Osteoblast (primary cell): ENCODE measurements around the gene ALDH8A1. TPM values are rescaled to one million over a fixed set of nuclear protein-coding genes. Genes with fewer than 3 reads are reported as not detected.

ENCODE experiments used
- DNase-seq: peaks from one replicate; pipeline ENCODE4 v3.0.0; 2011; ENCODE audit warnings: low spot score, mixed read lengths; ENCODE audit not compliant: insufficient read length; ENCODE audit errors: missing footprints
- H2AFZ ChIP-seq: 2 replicates; pipeline ENCODE4 v1.6.0; 2011; ENCODE audit warnings: mild to moderate bottlenecking, low read length
- H3K27ac ChIP-seq: 2 replicates; pipeline ENCODE4 v1.5.1; 2011; ENCODE audit warnings: mild to moderate bottlenecking, low read depth, low read length, moderate library complexity
- H3K27me3 ChIP-seq: 2 replicates; pipeline ENCODE4 v1.6.0; 2012; ENCODE audit warnings: mild to moderate bottlenecking, control low read depth, inconsistent platforms, low read length, moderate library complexity; ENCODE audit not compliant: insufficient read depth
- H3K36me3 ChIP-seq: 2 replicates; pipeline ENCODE4 v1.5.1; 2011; ENCODE audit warnings: mild to moderate bottlenecking, low read length, control low read depth, moderate library complexity; ENCODE audit not compliant: insufficient read depth
- H3K4me1 ChIP-seq: 2 replicates; pipeline ENCODE4 v1.5.1; 2011; ENCODE audit warnings: mild to moderate bottlenecking, low read length, control low read depth, moderate library complexity; ENCODE audit not compliant: insufficient read depth
- H3K4me2 ChIP-seq: 2 replicates; pipeline ENCODE4 v1.6.0; 2011; ENCODE audit warnings: mild to moderate bottlenecking, low read length; ENCODE audit not compliant: insufficient read depth
- H3K4me3 ChIP-seq: fragments of 200-600 bp; sonication (generic); 3 replicates; pipeline ENCODE4 v1.5.1; 2012; ENCODE audit warnings: mild to moderate bottlenecking, low read length, inconsistent platforms; ENCODE audit not compliant: insufficient read depth
- H3K79me2 ChIP-seq: 2 replicates; pipeline ENCODE4 v1.6.0; 2012; ENCODE audit warnings: mild to moderate bottlenecking, low read length, control low read depth, inconsistent platforms; ENCODE audit not compliant: insufficient read depth
- H3K9me3 ChIP-seq: 2 replicates; pipeline ENCODE4 v1.5.1; 2011; ENCODE audit warnings: low read depth, low read length, control low read depth
- H4K20me1 ChIP-seq: 2 replicates; pipeline ENCODE4 v1.6.0; 2012; ENCODE audit warnings: mild to moderate bottlenecking, low read length, control low read depth; ENCODE audit not compliant: insufficient read depth
- total RNA-seq: library from RNA; depleted of rRNA; stranded (reverse); fragments of >200 nt; gene quantifications from 2 replicates; pipeline ENCODE4 v1.2.3, GENCODE V29; 2012
- TF ChIP-seq, protein P1 (sequence below): IDR thresholded peaks from 2 replicates; pipeline ENCODE4 v1.5.1; 2011; ENCODE audit warnings: mild to moderate bottlenecking, low read depth, low read length, moderate library complexity; ENCODE audit errors: extremely low read depth

The ALDH8A1 gene
- total RNA-seq, 1 donor = under 0.01 TPM

DNA sequence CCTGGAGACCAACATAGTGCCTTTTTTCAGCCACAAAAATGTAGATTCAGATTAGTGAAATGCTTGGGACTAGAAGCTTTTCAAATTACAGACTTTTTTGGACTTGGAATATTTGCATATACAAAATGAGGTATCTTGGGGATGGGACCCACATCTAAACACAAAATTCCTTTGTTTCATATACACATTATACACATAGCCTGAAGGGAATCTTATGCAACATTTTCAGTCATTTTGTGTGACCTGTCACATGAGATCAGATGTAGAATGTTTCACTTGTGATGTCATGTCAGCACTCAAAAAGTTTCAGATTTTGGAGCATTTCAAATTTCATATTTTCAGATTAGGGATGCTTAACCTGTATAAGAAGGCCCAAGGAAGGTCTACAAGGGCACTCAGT, 44.5 kb upstream of the ALDH8A1 start:
- TF ChIP-seq, protein P1, sequence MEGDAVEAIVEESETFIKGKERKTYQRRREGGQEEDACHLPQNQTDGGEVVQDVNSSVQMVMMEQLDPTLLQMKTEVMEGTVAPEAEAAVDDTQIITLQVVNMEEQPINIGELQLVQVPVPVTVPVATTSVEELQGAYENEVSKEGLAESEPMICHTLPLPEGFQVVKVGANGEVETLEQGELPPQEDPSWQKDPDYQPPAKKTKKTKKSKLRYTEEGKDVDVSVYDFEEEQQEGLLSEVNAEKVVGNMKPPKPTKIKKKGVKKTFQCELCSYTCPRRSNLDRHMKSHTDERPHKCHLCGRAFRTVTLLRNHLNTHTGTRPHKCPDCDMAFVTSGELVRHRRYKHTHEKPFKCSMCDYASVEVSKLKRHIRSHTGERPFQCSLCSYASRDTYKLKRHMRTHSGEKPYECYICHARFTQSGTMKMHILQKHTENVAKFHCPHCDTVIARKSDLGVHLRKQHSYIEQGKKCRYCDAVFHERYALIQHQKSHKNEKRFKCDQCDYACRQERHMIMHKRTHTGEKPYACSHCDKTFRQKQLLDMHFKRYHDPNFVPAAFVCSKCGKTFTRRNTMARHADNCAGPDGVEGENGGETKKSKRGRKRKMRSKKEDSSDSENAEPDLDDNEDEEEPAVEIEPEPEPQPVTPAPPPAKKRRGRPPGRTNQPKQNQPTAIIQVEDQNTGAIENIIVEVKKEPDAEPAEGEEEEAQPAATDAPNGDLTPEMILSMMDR = no peak
- H3K27ac ChIP-seq = no peak overlapping the region
- H3K4me1 ChIP-seq = no peaks in the 10 kb centered on the region
- no peak overlapping the region for H3K4me3 ChIP-seq
- no peaks in the 10 kb centered on the region for H4K20me1 ChIP-seq
- no peaks in the 10 kb centered on the region for H3K79me2 ChIP-seq
- no peaks in the 10 kb centered on the region for H3K9me3 ChIP-seq
- H2AFZ ChIP-seq = no peak overlapping the region
- H3K4me2 ChIP-seq = no peak overlapping the region
- DNase-seq = no peak
- H3K36me3 ChIP-seq = peaks cover 17% of the 10 kb centered on the region
- no peaks in the 10 kb centered on the region for H3K27me3 ChIP-seq

DNA sequence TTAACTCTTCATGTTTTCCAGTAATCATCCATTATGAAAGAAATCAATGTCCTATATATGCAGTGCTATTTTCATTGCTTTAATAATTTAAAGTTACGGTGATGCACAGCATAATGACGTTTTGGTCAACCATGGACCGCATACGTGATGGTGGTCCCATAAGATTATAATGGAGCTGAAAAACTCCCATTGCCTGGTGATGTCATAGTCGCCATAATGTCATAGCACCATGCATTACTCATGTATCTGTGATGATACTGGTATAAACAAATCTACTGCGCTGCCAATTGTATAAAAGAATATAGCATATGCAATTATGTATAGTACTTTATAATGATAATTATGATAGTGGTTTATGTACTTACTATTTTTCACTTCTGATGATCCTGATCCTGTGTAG, 42.3 kb upstream of the ALDH8A1 start:
- Histone ChIP-seq H3K36me3 (peaks cover 15% of the 10 kb centered on the region), H3K4me2 (no peak overlapping the region), H3K27ac (no peak overlapping the region), H3K27me3 (no peaks in the 10 kb centered on the region), H4K20me1 (no peaks in the 10 kb centered on the region), H3K4me3 (no peak overlapping the region), H3K4me1 (no peaks in the 10 kb centered on the region), H3K79me2 (no peaks in the 10 kb centered on the region), H2AFZ (no peak overlapping the region), H3K9me3 (no peaks in the 10 kb centered on the region)
- TF ChIP-seq, protein P1 = no peak
- no peak for DNase-seq

DNA sequence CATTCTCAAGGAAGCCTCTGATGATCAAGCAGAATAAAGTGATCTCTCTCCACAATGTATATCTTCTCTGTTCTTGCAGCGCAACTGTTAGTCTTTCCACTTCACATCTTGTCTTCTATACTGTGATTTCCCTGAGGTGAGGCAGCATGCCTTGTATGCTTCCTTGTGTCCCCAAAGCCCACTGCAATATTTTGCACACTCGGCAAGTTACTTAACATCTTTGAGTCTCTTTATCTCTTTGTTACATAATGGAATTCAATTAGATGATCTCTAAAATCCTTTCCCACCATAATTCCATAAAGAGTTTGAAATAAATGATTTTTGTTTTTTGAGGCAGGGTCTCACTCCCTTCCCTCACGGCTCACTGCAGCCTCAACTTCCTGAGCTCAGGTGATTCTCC, 40.4 kb upstream of the ALDH8A1 start:
- Histone ChIP-seq H3K27ac (no peak overlapping the region), H3K4me3 (no peak overlapping the region), H3K36me3 (peaks cover 8% of the 10 kb centered on the region), H3K4me1 (no peaks in the 10 kb centered on the region), H3K27me3 (no peaks in the 10 kb centered on the region), H2AFZ (no peak overlapping the region), H3K9me3 (no peaks in the 10 kb centered on the region), H4K20me1 (no peaks in the 10 kb centered on the region), H3K4me2 (no peak overlapping the region), H3K79me2 (no peaks in the 10 kb centered on the region)
- no peak for DNase-seq
- TF ChIP-seq, protein P1 = no peak

DNA sequence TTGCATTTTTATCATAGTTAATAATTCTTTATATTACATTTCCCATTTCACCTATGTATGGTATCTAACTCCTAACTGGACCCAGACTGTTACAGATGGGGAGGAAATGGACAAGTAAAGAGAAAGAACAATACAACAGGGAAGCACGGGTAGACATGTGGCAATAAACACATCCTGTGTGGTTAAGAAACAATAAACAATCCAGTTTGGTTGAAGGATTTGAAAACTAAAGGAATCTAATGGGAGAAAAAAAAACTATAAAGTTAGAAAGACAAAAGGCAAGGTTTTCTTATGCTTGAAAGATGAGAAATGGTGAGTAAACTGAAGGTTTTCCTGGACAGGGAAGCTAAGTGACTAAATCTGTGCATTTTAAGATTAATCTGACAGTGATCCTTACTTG, 34.9 kb upstream of the ALDH8A1 start:
- H3K9me3 ChIP-seq = no peaks in the 10 kb centered on the region
- H3K27me3 ChIP-seq = no peaks in the 10 kb centered on the region
- no peaks in the 10 kb centered on the region for H3K79me2 ChIP-seq
- TF ChIP-seq, protein P1 = no peak
- DNase-seq = no peak
- H3K4me3 ChIP-seq = no peak overlapping the region
- H3K4me2 ChIP-seq = no peak overlapping the region
- H3K27ac ChIP-seq = no peak overlapping the region
- H3K36me3 ChIP-seq = peaks cover 29% of the 10 kb centered on the region
- no peaks in the 10 kb centered on the region for H3K4me1 ChIP-seq
- no peaks in the 10 kb centered on the region for H4K20me1 ChIP-seq
- H2AFZ ChIP-seq = no peak overlapping the region
